Measurements from ENCODE around the gene RNU1-2.
"Not testable (repeated sequence)": the region's sequence is repeated elsewhere in the genome, so short reads cannot be mapped to it uniquely, and the experiment has no call there.

- TF ChIP-seq, protein P1, sequence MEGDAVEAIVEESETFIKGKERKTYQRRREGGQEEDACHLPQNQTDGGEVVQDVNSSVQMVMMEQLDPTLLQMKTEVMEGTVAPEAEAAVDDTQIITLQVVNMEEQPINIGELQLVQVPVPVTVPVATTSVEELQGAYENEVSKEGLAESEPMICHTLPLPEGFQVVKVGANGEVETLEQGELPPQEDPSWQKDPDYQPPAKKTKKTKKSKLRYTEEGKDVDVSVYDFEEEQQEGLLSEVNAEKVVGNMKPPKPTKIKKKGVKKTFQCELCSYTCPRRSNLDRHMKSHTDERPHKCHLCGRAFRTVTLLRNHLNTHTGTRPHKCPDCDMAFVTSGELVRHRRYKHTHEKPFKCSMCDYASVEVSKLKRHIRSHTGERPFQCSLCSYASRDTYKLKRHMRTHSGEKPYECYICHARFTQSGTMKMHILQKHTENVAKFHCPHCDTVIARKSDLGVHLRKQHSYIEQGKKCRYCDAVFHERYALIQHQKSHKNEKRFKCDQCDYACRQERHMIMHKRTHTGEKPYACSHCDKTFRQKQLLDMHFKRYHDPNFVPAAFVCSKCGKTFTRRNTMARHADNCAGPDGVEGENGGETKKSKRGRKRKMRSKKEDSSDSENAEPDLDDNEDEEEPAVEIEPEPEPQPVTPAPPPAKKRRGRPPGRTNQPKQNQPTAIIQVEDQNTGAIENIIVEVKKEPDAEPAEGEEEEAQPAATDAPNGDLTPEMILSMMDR (conservative IDR thresholded peaks at IDR 0.05; ENCODE audit: low read depth, low read length): not testable (repeated sequence)
- TF ChIP-seq POLR2A, CEBPB, FOS, USF2, SMC3 (IDR thresholded peaks at IDR 0.05; ENCODE audit: low read depth, low read length): not testable (repeated sequence)
Observed at GRCh38 chr1:16912742-16913141, 17.0 kb downstream of the RNU1-2 start.
